Measurements from ENCODE around the gene MFAP4.
A peak's percentile ranks its signal among the peaks of the same experiment; 100 is the strongest.
"Not testable (repeated sequence)": the region's sequence is repeated elsewhere in the genome, so short reads cannot be mapped to it uniquely, and the experiment has no call there.

The MFAP4 gene

GRCh38 chr17:19371259-19372010, 15.6 kb downstream of the MFAP4 start:
- DNase-seq: no peak

GRCh38 chr17:19370493-19370960, 16.5 kb downstream of the MFAP4 start:
- DNase-seq: no peak

- no peak for DNase-seq
Measured at GRCh38 chr17:19369846-19370492, 17.0 kb downstream of the MFAP4 start.

GRCh38 chr17:19369107-19369778, 17.7 kb downstream of the MFAP4 start:
- no peak for DNase-seq

GRCh38 chr17:19368229-19368628, 18.8 kb downstream of the MFAP4 start:
- no peak for DNase-seq

- DNase-seq: no peak
Measured at GRCh38 chr17:19366637-19366972, 20.4 kb downstream of the MFAP4 start.

- DNase-seq: no peak
Measured at GRCh38 chr17:19365833-19366636, 21.0 kb downstream of the MFAP4 start.

GRCh38 chr17:19365499-19365817, 21.5 kb downstream of the MFAP4 start:
- DNase-seq: no peak

GRCh38 chr17:19364699-19365498, 22.1 kb downstream of the MFAP4 start:
- peak; percentile 39 for DNase-seq

GRCh38 chr17:19363460-19364035, 23.4 kb downstream of the MFAP4 start:
- DNase-seq: peak; percentile 27

- no peak for DNase-seq
Measured at GRCh38 chr17:19363114-19363438, 23.9 kb downstream of the MFAP4 start.

- DNase-seq: peak; percentile 97
Measured at GRCh38 chr17:19362277-19363113, 24.5 kb downstream of the MFAP4 start, which contains the start of gene B9D1. Gene B9D1 (minus strand): TSS chr17:19362723. CDS start chr17:19362569, 154 bp downstream.

GRCh38 chr17:19361944-19362276, 25.1 kb downstream of the MFAP4 start:
- no peak for DNase-seq

GRCh38 chr17:19361326-19361725, 25.7 kb downstream of the MFAP4 start:
- DNase-seq: no peak

- no peak for DNase-seq
Measured at GRCh38 chr17:19360772-19361171, 26.2 kb downstream of the MFAP4 start.

- no peak for DNase-seq
Measured at GRCh38 chr17:19359856-19360255, 27.1 kb downstream of the MFAP4 start.

GRCh38 chr17:19359151-19359550, 27.8 kb downstream of the MFAP4 start:
- no peak for DNase-seq

- no peak for DNase-seq
Measured at GRCh38 chr17:19357761-19358160, 29.2 kb downstream of the MFAP4 start.

GRCh38 chr17:19357351-19357750, 29.6 kb downstream of the MFAP4 start:
- DNase-seq: no peak

GRCh38 chr17:19354748-19355147, 32.2 kb downstream of the MFAP4 start:
- DNase-seq: no peak

GRCh38 chr17:19353401-19353800, 33.6 kb downstream of the MFAP4 start:
- DNase-seq: not testable (repeated sequence)

Data from right kidney (tissue), 1 donor.